Astrocyte of the spinal cord (primary cell): ENCODE data around the gene DSC1.

Source experiments
- DNase-seq: peaks from one replicate; pipeline ENCODE4 v3.0.0; 2011; ENCODE audit warnings: low read depth, low spot score
- H3K4me3 ChIP-seq: 2 replicates; pipeline ENCODE4 v1.5.1; 2011; ENCODE audit warnings: low read depth, mild to moderate bottlenecking, low read length, moderate library complexity
- in situ Hi-C: cut with HindIII; loops from 2 replicates; pipeline ENCODE4 v1.10.0; 2017; ENCODE audit warnings: low sequenced_read_pairs
- TF ChIP-seq, protein P1 (sequence below): IDR thresholded peaks from 2 replicates; pipeline ENCODE4 v1.5.1; 2012; ENCODE audit warnings: low read depth, mild to moderate bottlenecking, low read length, inconsistent platforms

The DSC1 gene

DNA sequence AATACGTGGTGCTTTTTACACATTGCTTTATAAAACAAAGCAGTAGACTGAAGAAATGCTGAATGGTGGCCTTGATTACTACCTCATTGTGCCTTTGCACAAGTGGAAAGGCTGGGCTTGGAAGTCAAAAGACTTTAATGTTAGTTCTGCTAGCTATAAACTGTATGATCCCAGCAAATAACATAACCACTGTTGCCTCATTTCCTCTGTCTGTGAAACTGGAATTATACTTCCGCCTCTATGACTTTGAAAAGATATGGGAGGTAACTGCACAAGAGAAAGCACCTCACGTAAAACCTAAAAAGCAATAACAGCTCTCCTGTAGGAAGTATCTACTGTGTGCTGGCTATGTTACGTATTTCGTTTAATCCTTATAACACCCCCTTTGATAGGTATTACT, 43.4 kb upstream of the DSC1 start:
- DNase-seq, result no peak
- in situ Hi-C loops, result no loop called here
- H3K4me3 ChIP-seq, result no peak overlapping the region
- TF ChIP-seq, protein P1, sequence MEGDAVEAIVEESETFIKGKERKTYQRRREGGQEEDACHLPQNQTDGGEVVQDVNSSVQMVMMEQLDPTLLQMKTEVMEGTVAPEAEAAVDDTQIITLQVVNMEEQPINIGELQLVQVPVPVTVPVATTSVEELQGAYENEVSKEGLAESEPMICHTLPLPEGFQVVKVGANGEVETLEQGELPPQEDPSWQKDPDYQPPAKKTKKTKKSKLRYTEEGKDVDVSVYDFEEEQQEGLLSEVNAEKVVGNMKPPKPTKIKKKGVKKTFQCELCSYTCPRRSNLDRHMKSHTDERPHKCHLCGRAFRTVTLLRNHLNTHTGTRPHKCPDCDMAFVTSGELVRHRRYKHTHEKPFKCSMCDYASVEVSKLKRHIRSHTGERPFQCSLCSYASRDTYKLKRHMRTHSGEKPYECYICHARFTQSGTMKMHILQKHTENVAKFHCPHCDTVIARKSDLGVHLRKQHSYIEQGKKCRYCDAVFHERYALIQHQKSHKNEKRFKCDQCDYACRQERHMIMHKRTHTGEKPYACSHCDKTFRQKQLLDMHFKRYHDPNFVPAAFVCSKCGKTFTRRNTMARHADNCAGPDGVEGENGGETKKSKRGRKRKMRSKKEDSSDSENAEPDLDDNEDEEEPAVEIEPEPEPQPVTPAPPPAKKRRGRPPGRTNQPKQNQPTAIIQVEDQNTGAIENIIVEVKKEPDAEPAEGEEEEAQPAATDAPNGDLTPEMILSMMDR, result no peak

DNA sequence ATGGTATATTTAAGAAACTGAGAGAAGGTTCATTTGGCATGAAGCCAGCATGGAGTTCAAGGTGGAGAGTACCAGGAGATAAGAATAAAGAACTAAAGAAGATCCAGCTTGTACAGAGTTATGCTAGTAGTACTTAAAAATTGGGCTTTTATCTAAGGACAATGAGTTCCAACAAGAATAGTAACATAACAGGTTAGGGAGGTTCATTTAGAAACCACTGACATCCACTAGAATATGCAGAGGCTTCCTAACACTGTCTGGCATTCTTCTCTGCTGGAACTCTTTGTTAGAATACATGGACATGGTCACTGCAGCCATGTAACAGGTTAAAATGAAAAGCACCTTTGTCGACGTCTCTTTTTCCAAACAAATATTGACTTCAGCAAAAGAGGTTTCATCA, 42.6 kb upstream of the DSC1 start:
- in situ Hi-C loops, result no loop called here
- H3K4me3 ChIP-seq, result no peak overlapping the region
- no peak for DNase-seq
- TF ChIP-seq, protein P1, result no peak

DNA sequence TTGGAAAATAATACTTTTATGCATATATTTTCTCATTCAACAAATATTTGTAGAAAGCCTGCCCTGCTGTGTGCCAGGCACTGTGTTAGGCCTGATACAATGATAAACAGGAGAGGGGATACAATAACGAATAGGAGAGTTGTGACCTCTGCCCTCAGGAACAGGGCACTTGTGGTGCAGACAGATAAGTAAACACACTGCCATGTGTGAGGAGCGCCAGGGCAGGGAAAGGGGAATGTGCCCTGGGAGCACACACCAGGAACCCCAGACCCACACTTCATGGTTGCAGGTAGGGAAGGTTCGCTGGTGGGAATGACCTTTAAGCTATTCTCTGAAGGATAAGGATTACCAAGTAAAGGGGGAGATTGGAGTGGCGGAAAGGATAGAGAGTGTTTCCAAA, 42.2 kb upstream of the DSC1 start:
- in situ Hi-C loops, result no loop called here
- TF ChIP-seq, protein P1, result no peak
- H3K4me3 ChIP-seq, result no peak overlapping the region
- no peak for DNase-seq

DNA sequence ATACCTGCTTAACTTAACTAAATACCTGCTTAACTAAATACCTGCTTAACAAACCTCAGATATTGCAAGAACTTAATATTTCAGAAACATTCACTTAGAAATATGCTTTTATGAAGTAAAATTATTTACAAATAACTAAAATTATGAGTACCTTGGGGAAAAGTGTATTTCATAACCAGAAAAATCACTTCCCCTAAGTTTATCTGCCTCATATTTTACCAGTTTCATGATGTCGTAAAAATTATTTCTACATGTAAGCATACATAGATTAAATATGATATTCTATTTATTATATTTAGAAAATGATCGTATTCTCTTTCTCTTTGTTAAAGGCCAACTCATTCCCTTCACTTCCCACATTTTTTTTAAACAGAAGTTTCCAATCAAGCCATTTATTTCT, 41.5 kb upstream of the DSC1 start:
- no peak overlapping the region for H3K4me3 ChIP-seq
- DNase-seq, result no peak
- TF ChIP-seq, protein P1, result no peak
- in situ Hi-C loops, result no loop called here

DNA sequence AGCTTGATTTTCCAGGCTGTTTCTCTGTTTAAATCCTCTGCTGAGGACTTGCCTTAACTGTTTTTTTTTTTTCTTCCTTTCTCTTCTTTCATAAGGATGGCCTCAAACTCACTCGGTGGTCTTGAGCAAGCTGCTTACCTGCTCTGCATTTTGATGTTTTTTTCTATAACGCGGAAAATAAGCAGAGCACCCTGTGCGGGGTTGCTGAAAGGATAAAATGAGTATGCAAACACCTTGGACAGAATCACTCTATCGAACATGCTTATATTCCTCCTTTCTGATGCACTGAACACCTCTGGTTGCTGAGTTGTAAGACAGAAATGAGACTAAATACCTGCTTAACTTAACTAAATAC, 41.1 kb upstream of the DSC1 start:
- in situ Hi-C loops, result no loop called here
- TF ChIP-seq, protein P1, result no peak
- H3K4me3 ChIP-seq, result no peak overlapping the region
- DNase-seq, result no peak

DNA sequence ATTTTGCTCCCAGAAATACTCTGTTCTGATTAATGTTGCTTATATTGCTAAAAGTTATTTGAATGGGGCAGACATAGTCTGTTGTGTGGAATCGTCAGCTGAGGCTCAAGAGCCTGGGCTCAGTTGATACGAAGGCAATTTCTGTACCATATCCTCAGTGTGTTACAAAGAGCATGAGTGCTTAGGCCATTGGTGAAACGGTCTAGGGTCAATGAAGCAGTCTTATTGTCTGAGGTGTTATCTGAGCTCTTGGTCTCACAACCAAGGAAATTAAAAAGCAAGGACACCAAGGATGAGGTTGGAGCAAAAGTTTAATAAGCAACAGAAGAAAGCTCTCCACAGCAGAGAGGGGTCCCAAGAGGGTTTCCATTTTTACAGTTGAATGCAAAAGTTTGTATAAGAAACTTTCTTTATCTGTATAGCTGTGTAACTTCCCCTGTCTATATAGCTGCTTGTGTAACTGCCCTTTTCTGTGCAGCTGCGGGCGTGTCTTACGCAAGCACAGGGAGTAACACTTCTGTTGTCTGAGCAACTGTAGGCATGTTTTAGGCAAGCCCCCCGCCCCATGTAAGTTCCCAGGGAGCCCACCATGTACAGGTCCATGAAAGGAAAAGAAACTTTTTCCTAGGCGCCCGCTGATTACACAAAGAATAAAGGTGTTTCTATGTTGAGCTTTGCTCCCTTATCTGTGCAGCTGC, 40.6 kb upstream of the DSC1 start:
- no peak for DNase-seq
- in situ Hi-C loops, result no loop called here
- H3K4me3 ChIP-seq, result no peak overlapping the region
- TF ChIP-seq, protein P1, result no peak
